GM21529 (cell line): ENCODE data around the gene STIMATE.

Source experiments
- ATAC-seq: cut with Tn5 transposase; IDR thresholded peaks from one replicate; pipeline ENCODE4 v1.9.1; 2021; ENCODE audit not compliant: unreplicated experiment

Gene STIMATE

GRCh38 chr3:52843108-52843865 is 54.1 kb downstream of the STIMATE start:
- no peak for ATAC-seq

- ATAC-seq = no peak
Measured at GRCh38 chr3:52842424-52842823, 54.9 kb downstream of the STIMATE start.

DNA sequence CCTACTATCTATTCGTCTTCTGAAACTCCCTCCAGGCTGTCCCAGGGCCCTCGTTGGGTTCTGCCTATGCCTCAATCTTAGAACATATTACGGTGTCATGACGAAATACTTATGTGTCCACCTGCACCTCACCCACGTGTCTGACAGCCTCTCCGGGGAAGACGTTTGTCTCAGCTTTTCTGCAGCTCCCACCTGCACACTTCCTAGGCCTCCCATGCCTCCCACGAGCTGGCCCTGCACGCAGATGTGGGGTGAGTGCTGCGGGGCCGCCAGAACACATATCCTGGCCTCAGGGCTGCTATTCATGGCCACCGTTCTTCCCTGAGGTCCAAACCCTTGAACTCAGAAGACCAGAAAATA is 55.4 kb downstream of the STIMATE start:
- no peak for ATAC-seq

DNA sequence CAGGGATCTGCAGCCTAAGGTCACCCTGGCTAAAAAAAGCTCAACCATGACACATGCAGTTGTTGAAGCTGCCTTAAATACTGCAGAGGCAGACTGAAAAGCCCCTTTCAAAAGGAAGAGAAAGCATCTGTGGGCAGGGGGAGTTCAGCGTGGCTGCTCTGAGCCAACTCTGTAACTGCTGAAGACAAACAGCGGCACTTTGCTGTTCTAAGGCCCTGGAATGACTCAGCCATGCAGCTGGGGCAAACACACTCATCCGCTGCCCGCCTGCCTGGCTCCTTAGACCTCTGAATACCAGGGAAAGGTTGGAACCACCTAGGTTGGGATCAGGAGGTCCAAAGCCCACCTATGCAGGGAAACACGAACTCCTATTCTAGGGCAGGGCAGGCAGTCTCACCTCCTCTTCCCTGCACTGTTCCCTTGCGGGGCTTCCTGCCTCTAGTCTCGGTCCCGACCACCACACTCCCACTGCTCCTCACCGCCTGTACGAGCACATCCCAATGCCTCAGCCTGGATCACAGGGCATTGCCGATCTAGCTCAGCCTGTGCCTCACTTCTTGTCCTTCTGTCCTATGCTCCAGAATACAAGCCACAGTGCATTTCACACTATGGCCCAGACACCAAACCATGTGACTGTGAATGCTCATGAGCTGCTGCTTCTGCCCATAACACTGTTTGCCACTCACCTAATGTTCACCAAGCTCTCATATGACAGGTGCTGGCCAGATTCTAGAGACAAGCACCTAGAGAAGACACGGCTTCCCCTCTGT is 56.0 kb downstream of the STIMATE start:
- ATAC-seq = no peak

GRCh38 chr3:52839892-52840545 is 57.3 kb downstream of the STIMATE start:
- no peak for ATAC-seq

DNA sequence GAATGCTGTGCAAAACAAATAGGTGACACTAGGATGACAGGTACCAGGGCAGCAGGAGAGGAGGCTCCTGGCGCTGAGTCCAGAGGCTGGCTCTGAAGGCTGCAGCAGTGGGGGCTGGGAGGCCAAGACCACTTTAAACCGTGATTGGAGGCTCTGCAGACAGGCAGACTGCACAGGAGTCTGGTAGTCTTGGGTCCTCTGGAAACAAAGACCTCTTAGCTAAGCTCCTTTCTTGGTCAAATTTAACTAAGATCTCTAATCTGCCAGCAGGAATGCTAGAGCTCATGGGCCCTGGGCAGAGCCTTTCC is 58.1 kb downstream of the STIMATE start:
- no peak for ATAC-seq

- no peak for ATAC-seq
Measured at GRCh38 chr3:52838561-52839267, 58.6 kb downstream of the STIMATE start.

DNA sequence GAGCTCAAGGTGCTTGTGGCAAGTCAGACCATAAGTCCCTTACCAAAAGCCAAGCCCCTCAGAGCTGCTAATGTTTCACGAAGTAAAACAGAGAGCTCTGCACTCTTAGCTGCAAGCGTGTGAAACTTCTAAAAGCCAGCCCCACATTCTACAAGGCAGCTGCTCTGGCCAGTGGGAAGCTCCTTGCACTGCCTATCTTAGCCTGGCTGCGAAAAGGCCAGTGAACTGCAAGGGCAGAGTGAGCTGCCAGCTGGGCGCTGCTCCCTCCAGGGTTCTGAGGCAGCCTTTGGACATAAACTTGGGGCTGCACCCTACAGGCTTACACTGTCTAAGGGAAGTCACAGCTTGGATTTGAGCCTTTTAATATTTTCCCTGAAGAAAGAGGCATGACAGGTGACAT is 60.4 kb downstream of the STIMATE start:
- no peak for ATAC-seq

- ATAC-seq = no peak
Measured at GRCh38 chr3:52836471-52836845, 60.9 kb downstream of the STIMATE start.

- no peak for ATAC-seq
Measured at GRCh38 chr3:52835766-52836470, 61.4 kb downstream of the STIMATE start.

GRCh38 chr3:52834871-52835501 is 62.4 kb downstream of the STIMATE start, which contains the start of gene MUSTN1:
TSS of gene MUSTN1 (minus strand) at chr3:52835019. CDS start at chr3:52834948, 71 bp downstream.
- no peak for ATAC-seq

DNA sequence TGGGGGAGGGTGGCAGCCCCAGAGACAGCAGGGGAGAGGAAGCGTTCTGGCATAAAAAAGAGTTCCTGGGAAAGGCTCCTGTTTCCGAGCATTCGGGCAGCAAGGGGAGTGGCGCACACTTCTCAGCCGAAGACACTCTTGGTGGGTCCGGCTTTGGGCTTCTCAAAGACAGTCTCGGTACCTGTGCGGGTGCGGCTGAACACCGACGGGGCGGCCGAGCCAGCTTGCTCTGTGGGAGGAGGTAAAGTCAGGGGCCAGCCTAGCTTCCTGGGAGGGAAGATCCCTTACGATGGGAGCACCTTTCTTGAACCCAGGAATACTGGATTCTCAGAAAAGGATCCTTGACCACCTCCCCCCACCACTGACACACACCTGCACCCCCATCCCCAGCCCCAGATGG is 64.1 kb downstream of the STIMATE start:
- no peak for ATAC-seq

DNA sequence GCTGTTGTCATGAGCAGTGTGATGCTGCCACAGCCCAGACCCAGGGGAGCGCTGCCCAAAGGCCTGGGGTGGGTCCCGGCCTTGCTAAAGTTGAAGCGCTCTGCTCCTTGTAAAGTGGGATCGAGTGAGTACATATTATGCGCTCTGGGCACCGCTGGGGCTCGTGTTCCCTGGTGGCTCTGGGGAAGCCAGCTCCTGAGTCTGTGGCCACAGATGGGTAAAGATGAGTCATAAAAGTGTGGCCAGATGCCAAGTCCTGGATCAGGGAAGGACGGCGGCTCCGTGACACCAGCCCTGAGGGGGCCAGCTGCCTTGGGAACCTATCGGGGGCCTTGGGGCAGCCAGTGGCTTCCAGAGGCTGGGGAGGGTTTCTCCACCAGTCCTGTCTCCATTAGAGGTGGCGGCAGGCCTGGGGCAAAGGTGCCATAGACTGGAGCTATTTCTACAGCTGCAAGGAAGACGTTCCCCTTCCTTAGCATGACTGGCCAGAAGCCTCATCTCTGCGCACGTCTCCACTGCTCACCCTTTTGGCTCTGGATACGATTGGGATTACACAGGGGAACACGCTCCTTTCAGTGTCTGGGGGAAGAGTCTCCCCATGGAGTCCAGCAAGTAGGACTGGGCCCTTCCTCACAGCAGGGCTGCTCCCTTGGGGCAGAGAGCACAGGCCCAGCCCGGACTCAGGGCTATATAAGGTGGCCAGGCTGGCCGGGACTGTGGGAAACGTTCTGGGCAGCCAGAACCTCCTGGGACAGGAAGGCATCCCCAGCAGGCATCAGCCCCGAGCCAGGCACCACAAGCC is 65.6 kb downstream of the STIMATE start:
- no peak for ATAC-seq

DNA sequence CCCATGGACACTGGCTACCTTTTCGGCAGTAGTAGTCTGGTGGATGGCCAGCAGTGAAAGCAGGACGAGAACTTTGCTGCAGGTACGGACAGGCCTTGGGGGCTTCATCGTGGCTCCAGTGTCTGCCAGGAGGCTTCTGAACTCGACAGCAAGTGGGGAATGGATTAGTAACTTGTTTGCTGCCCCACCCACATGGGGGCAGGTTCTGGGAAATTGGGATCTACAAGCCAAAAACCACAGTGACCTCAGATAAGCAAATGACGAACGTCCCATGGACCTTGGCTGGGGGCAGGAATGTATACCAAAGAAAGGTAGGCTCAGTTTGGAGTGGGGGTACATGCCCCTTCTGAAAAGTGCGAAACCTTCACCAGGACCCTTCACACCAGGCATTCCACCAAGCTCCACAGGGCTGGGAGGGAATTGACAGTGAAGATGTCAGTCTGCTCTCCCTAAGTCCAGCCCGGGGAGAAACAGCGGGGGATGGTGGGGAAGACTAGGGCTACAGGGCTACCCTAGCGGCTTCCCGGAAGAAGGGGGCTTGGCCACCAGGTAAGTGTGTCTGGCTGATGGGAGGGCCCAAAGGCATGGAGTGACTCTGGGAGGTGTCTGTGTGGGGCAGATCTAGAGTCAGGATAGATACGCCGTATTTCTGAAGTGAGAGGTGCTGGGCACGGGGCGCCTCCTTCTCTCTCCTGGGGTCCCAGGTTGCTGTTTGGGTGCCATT is 66.7 kb downstream of the STIMATE start, which contains the start of gene ITIH4:
Gene ITIH4, minus strand, starts transcription at position 138 of the 724 bp plus-strand sequence. Its CDS starts 30 bp downstream, at position 108.
- ATAC-seq = no peak

GRCh38 chr3:52829906-52830463 is 67.4 kb downstream of the STIMATE start:
- ATAC-seq = no peak

- no peak for ATAC-seq
Measured at GRCh38 chr3:52829482-52829881, 67.9 kb downstream of the STIMATE start.

DNA sequence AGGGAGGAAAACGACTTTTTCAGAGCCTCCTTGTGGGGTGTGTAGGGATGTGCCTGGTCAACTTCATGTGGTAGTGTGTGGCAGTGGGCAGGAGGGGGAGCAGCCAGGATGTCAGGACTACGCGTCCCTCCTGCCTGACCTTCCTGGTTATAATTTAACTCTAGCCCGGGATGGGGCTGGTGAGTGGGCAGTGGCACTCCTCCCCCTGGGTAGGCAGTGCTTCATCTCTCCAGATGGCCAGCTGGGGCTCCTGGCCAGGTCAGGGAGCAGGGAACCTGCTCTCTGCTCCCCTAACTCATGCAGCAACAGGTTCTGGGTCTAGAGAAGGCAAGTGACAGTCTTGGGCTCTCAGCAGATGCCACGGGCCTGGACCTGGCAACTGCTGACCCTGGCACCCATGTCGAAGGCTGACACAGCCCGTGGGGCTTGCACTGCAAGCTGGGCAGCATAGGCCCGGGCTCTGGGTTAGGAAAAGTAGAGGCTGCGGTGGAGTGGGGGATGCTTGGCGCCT is 69.4 kb downstream of the STIMATE start:
- ATAC-seq = no peak

GRCh38 chr3:52827441-52827840 is 69.9 kb downstream of the STIMATE start:
- ATAC-seq = no peak
